ENCODE results near the gene SIX5.

- TF ChIP-seq RAD21 (conservative IDR thresholded peaks at IDR 0.05 in 1 of 2, IDR thresholded peaks at IDR 0.05 in 1 of 2), result no peak
- TF ChIP-seq HOXB13 (CRISPR knock-in tag; IDR thresholded peaks at IDR 0.05; ENCODE audit: low read depth), result no peak
- TF ChIP-seq TFCP2L1 (CRISPR knock-in tag; IDR thresholded peaks at IDR 0.05), result no peak
- no peak for TF ChIP-seq CTCF (IDR thresholded peaks at IDR 0.05)
- TF ChIP-seq CBX2 (IDR thresholded peaks at IDR 0.05; ENCODE audit: borderline replicate concordance, low read depth), result no peak
- TF ChIP-seq POLR2A (IDR thresholded peaks at IDR 0.05; ENCODE audit: low read length), result no peak
- no peak for TF ChIP-seq KDM1A (IDR thresholded peaks at IDR 0.05; ENCODE audit: low read depth)
- TF ChIP-seq E2F6 (IDR thresholded peaks at IDR 0.05; ENCODE audit: borderline replicate concordance, low read depth), result no peak
- TF ChIP-seq ELK1 (IDR thresholded peaks at IDR 0.05; ENCODE audit: low read depth, low read length), result no peak
- no peak for TF ChIP-seq ZFP36 (IDR thresholded peaks at IDR 0.05; ENCODE audit: borderline replicate concordance, partially characterized antibody)
Observed at GRCh38 chr19:45753548-45753947, 15.5 kb downstream of the SIX5 start.

Measured in A549 (cell line).